ENCODE measurements around the gene PLCD1. TPM values are rescaled to one million over a fixed set of nuclear protein-coding genes. Genes with fewer than 3 reads are reported as not detected.
A peak's percentile ranks its signal among the peaks of the same experiment; 100 is the strongest.
"Not testable (repeated sequence)": the region's sequence is repeated elsewhere in the genome, so short reads cannot be mapped to it uniquely, and the experiment has no call there.

Gene PLCD1
- 100 to 1,000 TPM in 1 of 2 donors, 10 to 100 TPM in 1; 29.7 to 176 TPM for total RNA-seq

DNA sequence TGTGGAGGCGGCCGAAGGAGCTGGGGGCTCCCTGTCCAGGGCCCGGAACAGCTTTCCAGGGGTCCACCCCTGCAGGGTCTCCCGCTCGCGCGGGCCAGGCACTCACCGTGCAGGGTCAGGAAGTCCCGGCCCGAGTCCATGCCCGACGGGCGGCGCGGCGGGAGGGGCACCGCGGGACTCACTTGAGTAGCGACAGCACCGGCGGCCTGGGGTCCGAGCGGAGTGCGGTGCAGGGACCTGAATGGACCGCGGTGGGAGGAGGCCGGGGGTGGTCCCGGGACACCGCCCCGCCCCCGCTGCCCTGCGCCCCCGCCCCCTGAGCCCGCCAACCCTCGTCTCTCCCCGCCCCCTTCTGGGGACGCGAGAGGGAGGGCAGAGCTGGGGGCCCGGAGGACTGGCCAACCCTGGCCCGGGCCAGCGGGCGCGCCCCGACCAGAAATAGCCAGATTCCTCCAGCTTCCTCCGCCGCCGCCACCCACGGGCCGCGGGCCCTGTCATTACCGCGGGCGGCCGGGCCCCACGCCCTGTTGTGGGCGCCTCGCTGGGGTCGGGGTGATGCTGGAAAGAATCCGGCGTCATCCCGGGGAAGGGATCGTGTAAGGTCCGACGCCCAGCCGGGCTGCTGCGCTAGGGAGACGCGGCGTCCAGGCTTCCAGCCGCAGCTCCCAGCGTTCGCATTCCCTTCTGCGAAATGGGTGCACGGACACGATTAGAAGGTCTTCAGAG is at the start of gene PLCD1:
PLCD1 (minus strand) TSS at position 243 of the 726 bp plus-strand sequence; CDS start at position 140, 103 bp downstream.
- intact Hi-C loops (cut with DNase I) = no loop called here
- Histone ChIP-seq H3K27ac (peak within 1 kb of the TSS; percentile 73 to 75), H3K36me3 (no peaks in the 10 kb centered on the region), H3K9me3 (no peaks in the 10 kb centered on the region), H3K4me1 (replicated peaks) (peaks cover 7% of the 10 kb centered on the region), H3K4me3 (peak within 1 kb of the TSS; percentile 49 to 56), H3K27me3 (replicated peaks; ENCODE audit: insufficient read depth) (no peaks in the 10 kb centered on the region)
- DNase-seq (ENCODE audit: low spot score) = peak; percentile 57
- 2% methylated on average over 31 of the region's 75 CpGs for WGBS
- TF ChIP-seq, protein P1, sequence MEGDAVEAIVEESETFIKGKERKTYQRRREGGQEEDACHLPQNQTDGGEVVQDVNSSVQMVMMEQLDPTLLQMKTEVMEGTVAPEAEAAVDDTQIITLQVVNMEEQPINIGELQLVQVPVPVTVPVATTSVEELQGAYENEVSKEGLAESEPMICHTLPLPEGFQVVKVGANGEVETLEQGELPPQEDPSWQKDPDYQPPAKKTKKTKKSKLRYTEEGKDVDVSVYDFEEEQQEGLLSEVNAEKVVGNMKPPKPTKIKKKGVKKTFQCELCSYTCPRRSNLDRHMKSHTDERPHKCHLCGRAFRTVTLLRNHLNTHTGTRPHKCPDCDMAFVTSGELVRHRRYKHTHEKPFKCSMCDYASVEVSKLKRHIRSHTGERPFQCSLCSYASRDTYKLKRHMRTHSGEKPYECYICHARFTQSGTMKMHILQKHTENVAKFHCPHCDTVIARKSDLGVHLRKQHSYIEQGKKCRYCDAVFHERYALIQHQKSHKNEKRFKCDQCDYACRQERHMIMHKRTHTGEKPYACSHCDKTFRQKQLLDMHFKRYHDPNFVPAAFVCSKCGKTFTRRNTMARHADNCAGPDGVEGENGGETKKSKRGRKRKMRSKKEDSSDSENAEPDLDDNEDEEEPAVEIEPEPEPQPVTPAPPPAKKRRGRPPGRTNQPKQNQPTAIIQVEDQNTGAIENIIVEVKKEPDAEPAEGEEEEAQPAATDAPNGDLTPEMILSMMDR (IDR thresholded peaks at IDR 0.05) = peak in 1 of 4 experiments; percentile 25
- TF ChIP-seq POLR2AphosphoS5 (IDR thresholded peaks at IDR 0.05) (peak; percentile 67), POLR2A (IDR thresholded peaks at IDR 0.05) (peak; percentile 64)

DNA sequence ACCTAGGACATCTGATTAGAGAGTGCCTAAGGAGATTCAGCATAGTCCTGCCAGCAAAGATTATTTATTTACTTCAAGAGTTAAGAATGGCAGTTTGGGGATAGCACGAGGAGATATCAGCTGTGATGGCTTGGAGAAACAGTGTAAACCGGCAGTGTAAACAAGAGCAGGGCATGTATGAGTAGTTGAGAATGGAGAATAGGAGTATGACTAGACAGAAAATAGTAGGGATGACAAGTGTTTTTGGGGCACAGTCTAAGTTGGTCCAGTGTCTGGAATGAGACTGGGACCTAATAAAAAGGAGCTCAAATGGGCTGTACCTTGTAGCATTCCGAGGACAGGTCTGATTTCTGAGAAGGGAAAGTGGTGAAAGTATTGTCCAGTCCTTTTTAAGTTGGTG is 47.6 kb upstream of the PLCD1 start:
- H3K27ac ChIP-seq; H3K36me3 ChIP-seq; H3K4me1 ChIP-seq (replicated peaks); intact Hi-C loops (cut with DNase I); H3K4me3 ChIP-seq; H3K9me3 ChIP-seq; H3K27me3 ChIP-seq (replicated peaks; ENCODE audit: insufficient read depth); DNase-seq (ENCODE audit: low spot score): not testable (repeated sequence)
- 55% methylated on average over 3 of the region's 3 CpGs for WGBS

- Histone ChIP-seq H3K27me3 (replicated peaks; ENCODE audit: insufficient read depth) (no peaks in the 10 kb centered on the region), H3K36me3 (no peaks in the 10 kb centered on the region), H3K4me1 (replicated peaks) (no peaks in the 10 kb centered on the region), H3K27ac (no peak overlapping the region), H3K9me3 (no peaks in the 10 kb centered on the region), H3K4me3 (no peak overlapping the region)
- WGBS = 84% methylated on average over 2 of the region's 2 CpGs
- no peak for DNase-seq (ENCODE audit: low spot score)
- TF ChIP-seq, protein P1 (IDR thresholded peaks at IDR 0.05) = no peak
- TF ChIP-seq POLR2A (IDR thresholded peaks at IDR 0.05) (no peak), POLR2AphosphoS5 (IDR thresholded peaks at IDR 0.05) (no peak)
- intact Hi-C loops (cut with DNase I) = no loop called here
Observed at GRCh38 chr3:38070013-38070412, 40.6 kb upstream of the PLCD1 start.

GRCh38 chr3:38067508-38068233 is 38.2 kb upstream of the PLCD1 start:
- no peak for DNase-seq (ENCODE audit: low spot score)
- H3K4me1 ChIP-seq (replicated peaks) = no peaks in the 10 kb centered on the region
- WGBS = 94% methylated on average over 6 of the region's 6 CpGs
- H3K27me3 ChIP-seq (replicated peaks; ENCODE audit: insufficient read depth) = no peaks in the 10 kb centered on the region
- intact Hi-C loops (cut with DNase I) = no loop called here
- H3K27ac ChIP-seq = no peak overlapping the region
- no peaks in the 10 kb centered on the region for H3K9me3 ChIP-seq
- H3K4me3 ChIP-seq = no peak overlapping the region
- H3K36me3 ChIP-seq = no peaks in the 10 kb centered on the region
- TF ChIP-seq, protein P1 (IDR thresholded peaks at IDR 0.05) = no peak
- TF ChIP-seq POLR2A (IDR thresholded peaks at IDR 0.05) = no peak
- TF ChIP-seq POLR2AphosphoS5 (IDR thresholded peaks at IDR 0.05) = no peak

DNA sequence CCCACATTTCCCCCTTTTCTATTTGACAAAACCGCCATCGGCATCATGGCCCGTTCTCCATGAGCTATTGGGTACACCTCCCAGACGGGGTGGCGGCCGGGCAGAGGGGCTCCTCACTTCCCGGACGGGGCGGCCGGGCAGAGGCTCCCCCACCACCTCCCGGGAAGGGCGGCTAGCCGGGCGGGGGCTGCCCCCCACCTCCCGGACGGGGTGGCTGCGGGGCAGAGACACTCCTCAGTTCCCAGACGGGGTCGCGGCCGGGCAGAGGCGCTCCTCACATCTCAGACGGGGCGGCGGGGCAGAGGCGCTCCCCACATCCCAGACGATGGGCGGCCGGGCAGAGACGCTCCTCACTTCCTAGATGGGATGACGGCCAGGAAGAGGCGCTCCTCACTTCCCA is 35.0 kb upstream of the PLCD1 start:
- H3K27me3 ChIP-seq (replicated peaks; ENCODE audit: insufficient read depth); H3K9me3 ChIP-seq; DNase-seq (ENCODE audit: low spot score); H3K4me1 ChIP-seq (replicated peaks); intact Hi-C loops (cut with DNase I); H3K27ac ChIP-seq; H3K4me3 ChIP-seq; H3K36me3 ChIP-seq: not testable (repeated sequence)
- 96% methylated on average over 32 of the region's 32 CpGs for WGBS
